Myocyte (in vitro differentiated cells): ENCODE data around the gene FOXN4. TPM values are rescaled to one million over a fixed set of nuclear protein-coding genes. Genes with fewer than 3 reads are reported as not detected.

ENCODE experiments used
- DNase-seq: peaks from one replicate; pipeline ENCODE4 v3.0.0-alpha.2; 2012; ENCODE audit warnings: low read depth
- total RNA-seq: library from RNA; depleted of rRNA; stranded (reverse); fragments of >200 nt; gene quantifications from 2 replicates; pipeline ENCODE4 v1.2.3, GENCODE V29; 2014

The FOXN4 gene
- total RNA-seq, 1 donor from 2014 or later = not detected

DNA sequence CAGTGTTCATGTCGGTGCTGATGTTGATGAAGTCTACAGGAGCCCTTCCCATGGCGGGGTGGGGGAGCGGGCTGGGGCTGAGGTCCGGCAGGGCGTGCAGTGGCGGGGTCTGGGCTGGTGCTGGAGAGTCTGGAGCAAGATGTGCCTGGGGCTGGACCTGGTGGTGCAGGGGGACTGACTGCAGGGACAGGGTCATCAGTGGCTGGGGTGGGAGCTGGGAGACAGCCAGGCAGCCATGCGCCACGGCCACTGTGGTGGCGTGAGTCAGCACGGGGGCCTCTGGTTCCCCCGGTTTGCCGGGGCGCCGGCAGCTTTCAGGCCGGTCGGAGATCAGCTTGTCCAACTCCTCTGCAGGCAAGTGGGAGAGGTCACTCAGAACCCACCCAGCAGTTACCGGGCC, 27.6 kb downstream of the FOXN4 start:
- DNase-seq = no peak

- DNase-seq = no peak
Observed at GRCh38 chr12:109279525-109279924, 29.6 kb downstream of the FOXN4 start.

GRCh38 chr12:109278912-109279311, 30.2 kb downstream of the FOXN4 start:
- no peak for DNase-seq

DNA sequence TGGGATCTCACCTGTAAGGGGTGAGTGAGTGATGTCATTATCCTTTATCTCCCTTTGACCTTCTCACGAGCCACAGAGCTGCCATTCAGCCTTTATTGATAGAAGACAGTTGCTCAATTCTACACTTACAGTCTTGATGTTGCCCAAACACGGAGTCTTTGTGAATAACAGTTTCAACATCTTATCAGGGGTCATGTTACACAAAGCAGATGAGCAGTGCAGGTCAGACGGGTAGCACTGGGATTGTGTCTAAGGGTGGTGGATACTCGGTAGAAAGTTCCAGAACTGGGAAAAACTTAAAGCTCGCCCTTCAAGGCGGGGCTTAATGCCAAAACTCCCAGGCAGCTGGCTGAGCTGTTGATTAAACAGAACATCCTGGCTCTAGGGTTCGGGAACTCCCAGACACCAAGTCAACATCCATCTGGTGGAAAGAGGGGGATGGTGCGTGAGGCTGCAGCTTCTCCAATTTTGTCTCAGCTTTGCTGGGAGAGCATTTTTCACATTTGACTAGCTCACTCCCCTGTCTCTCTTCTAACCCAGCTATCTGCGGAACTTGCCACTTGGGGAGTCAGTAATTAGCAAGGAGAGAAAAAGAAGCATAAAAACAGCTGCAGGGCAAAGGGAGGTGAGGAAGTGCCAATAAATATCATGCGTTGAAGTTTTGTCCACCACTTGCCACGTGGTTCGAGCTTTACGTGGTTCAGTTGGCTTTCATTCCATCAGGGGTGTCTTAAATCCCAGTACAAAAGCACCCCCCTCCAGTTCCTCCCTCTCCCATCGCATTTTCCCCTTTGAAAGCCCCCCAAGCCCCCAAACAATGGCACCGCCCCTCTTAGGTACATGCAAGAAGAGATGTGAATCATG, 31.0 kb downstream of the FOXN4 start:
- DNase-seq = peak; percentile 28

- DNase-seq = no peak
Observed at GRCh38 chr12:109277255-109277898, 31.7 kb downstream of the FOXN4 start.

- no peak for DNase-seq
Observed at GRCh38 chr12:109276160-109276559, 32.9 kb downstream of the FOXN4 start.

DNA sequence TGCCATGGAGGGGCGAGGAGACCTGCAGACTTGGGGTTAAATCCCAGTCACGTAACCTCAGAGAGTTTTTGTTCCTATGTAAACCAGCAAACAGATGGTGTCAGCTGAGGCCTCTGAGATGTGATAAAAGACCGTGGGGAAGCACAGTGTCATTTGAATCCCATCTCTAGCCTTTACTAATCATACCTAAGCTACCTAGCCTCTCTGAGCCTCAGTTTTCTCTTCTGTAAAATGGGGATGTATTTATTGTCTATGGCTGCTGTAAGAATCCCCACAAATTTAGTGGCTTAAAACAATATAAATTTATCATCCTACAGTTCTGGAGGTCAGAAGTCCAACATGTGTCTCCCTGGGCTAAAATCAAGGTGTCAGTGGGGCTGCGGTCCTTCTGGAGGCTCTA, 33.9 kb downstream of the FOXN4 start:
- no peak for DNase-seq

DNA sequence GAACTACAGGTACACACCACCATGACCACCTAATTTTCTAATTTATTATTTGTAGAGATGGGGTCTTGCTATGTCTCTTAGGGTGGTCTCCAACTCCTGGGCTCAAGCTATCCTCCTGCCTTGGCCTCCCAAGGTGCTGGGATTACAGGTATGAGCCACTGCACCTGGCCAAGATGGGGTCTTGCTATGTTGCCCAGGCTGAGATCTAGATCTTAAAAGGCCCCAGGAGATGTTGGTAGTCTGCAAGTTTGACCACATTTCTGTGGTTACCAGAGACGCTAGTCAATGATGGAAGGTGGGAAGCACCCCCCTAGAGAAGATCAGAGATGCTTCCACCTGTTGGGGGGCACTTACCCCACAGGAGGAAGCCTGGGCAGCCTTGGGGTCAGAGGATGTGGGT, 34.7 kb downstream of the FOXN4 start:
- DNase-seq = no peak

DNA sequence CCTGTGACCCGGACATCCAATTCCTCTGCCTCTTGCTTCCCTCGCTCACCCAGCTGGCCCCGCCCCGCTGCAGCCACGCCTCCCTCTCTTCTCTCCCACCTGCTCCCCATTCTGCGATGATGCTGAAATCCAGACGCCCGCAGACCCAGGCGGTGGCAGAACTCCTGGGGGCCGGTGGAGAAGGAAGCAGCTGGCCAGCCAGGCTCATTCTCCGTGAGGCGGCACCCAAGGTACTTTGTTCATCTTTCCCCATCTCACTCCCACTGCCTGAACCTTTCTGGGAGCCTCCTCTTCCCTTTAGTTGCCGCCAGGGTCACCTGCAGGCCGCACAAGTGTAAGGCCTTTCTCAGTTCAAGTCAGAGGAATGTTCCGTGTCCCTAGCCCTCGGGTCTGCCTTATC, 35.7 kb downstream of the FOXN4 start:
- no peak for DNase-seq

DNA sequence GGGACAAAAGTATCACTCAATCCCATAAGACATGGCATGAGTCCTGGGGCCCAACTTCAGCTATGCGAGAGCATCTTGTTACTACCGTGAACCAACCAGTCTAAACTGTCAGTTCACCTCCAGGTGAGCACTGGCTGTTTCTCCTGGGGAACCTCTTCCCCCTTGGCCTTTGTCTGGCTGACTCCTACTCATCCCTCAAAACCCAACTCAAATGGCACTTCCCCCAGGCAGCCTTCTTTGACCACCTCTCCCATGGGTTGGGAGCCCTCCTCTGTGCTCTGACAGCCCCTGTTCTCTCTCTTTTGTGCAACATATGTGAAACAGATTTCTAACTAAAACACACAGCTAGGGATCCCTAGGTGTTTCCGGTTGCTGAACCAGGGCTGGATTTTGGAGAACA, 37.7 kb downstream of the FOXN4 start:
- DNase-seq = no peak

GRCh38 chr12:109270494-109270893, 38.6 kb downstream of the FOXN4 start:
- DNase-seq = no peak

- DNase-seq = no peak
Observed at GRCh38 chr12:109269428-109269827, 39.7 kb downstream of the FOXN4 start.

DNA sequence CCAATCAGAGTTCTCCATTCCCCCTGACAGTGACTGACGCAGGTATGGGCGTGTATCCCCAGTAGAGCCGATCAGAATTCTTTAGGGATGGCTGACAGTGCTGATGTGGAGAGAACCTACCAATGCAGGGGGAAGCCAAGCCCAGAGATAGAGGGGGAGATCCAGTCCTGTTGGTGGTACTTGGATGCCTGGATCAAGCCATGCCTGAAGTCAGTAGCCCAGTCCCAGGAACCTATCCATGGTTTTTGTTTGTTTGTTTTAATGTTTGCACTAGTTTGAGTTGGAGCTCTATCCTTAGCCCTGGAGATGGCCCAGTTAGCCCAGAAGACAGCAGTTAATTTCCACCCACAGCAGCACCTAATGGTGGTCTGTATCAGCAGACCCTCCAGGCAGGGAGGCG, 40.2 kb downstream of the FOXN4 start:
- DNase-seq = no peak

DNA sequence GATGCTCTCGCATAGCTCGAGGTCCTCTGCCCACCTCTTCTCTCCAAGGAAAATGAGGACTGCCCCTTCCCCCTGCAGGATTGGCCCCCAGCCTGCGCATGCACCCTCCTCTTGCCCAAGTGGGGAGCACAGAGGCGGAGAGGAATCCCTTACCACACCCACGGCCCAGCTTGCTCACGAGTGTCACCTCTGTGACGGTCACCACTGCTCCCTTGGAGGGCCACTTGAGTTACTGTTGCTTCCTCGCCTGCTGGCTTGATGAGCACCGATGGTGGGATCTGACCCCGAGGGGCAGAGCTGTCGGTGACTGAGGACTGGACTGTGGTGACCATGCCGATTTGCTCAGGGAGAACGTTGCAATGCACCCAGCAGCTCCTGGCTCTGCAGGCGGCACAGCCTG, 41.7 kb downstream of the FOXN4 start:
- no peak for DNase-seq

- no peak for DNase-seq
Observed at GRCh38 chr12:109266106-109266879, 42.8 kb downstream of the FOXN4 start.

DNA sequence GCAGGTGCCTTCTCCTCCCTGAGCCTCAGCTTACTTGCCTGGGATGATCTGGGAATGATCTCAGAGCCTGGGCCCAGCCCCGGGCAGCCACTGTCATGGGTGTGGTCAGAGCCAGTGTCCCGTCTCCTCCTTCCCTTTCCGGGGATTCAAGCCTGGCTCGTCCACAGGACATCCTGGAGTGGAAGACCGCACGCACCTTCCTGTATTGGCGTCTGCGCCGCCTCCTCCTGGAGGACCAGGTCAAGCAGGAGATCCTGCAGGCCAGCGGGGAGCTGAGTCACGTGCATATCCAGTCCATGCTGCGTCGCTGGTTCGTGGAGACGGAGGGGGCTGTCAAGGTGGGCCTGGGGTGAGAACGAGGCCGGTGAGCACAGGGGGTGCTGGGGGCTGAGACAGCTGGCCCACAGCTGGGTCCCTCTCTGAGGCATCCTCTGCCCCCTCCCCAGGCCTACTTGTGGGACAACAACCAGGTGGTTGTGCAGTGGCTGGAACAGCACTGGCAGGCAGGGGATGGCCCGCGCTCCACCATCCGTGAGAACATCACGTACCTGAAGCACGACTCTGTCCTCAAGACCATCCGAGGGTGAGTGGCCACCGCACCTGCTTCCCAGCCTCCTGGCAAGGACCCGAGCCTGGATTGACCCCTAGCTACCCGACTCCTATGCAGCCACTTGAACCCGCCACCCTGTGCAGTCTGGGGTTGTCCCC, 44.0 kb downstream of the FOXN4 start:
- DNase-seq = no peak

- DNase-seq = peak; percentile 68
Observed at GRCh38 chr12:109264095-109264942, 44.8 kb downstream of the FOXN4 start.

GRCh38 chr12:109263439-109263838, 45.6 kb downstream of the FOXN4 start:
- no peak for DNase-seq

DNA sequence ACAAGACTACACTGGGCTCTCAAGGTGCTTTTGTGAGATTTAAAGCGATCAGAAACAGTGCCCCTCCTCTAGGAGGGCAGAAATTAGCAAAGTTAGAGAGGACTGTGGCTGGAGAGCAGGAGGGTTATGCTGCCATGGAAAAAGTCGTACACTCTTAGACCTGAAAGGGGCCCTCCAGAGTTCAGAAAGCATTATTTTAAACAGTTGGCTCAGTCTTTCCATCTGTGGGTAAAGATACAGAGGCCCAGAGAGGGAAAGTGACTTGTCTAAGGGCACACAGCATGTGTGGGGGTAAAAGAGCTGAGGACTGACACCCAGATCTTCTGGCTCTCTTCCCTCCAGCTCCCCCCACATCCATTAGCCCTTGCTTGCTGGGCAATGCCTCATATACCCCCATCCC, 47.1 kb downstream of the FOXN4 start:
- no peak for DNase-seq

DNA sequence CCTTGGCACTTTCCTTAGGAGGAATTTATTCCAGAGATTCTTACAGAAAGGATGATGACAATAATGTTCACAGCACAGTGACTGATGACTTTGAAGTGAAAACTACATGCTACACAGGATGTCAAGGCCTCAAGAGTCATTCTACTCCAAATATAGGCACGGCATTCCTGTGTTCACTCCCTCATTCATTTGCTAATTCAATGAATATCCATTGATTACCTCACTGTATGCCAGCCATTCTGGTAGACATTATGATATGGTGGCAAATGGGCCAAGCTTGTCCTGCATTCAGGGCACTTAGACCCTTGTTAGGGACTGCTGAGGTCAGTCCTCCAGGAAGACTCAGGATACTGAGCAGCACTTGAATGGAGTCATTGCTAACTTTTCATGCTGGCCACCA, 48.0 kb downstream of the FOXN4 start:
- DNase-seq = no peak

GRCh38 chr12:109259545-109259895, 49.6 kb downstream of the FOXN4 start:
- no peak for DNase-seq
